ENCODE data around the gene ZNF281.
"Not testable (repeated sequence)": the region's sequence is repeated elsewhere in the genome, so short reads cannot be mapped to it uniquely, and the experiment has no call there.

Gene ZNF281

DNA sequence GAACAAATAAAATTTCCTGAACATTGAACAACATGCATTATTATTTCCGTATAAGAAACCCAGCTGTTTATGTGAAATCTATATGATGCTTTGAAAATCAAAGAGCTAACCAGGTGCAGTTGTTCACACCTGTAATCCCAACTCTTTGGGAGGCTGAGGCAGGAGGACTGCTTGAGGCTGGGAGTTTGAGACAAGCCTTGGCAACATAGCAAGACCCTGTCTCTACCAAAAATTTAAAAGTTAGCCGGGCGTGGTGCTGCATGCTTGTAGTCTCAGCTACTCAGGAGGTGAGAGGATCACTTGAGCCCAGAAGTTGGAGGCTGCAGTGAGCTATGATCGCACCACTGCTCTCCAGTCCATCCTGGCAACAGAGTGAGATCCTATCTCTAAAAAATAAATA lies 4.8 kb upstream of the ZNF281 start:
- H2BK120ac ChIP-seq (ENCODE audit: low read depth, low read length), result no peak overlapping the region
- H3K4me3 ChIP-seq (ENCODE audit: low read length in 2 of 2), result no peak overlapping the region
- DNase-seq (ENCODE audit: low spot score), result no peak
- H3K4me2 ChIP-seq (ENCODE audit: insufficient read depth, low read length, poor library complexity, severe bottlenecking), result no peak overlapping the region
- H3K9me3 ChIP-seq (replicated peaks in 1 of 2; ENCODE audit: control insufficient read depth in 2 of 2, insufficient read depth in 1 of 2, low read depth in 1 of 2, low read length in 2 of 2), result peaks cover 0 to 3% of the 10 kb centered on the region in 2 donors
- no peak overlapping the region for H4K91ac ChIP-seq (ENCODE audit: low read depth, low read length, poor library complexity)
- no peak overlapping the region for H2AFZ ChIP-seq (ENCODE audit: low read length)
- peaks cover 2% of the 10 kb centered on the region for H3K79me1 ChIP-seq (ENCODE audit: low read depth, low read length)
- no peak overlapping the region for H3K18ac ChIP-seq (ENCODE audit: low read length)
- H3K4me1 ChIP-seq (ENCODE audit: control insufficient read depth in 2 of 2, insufficient read depth in 1 of 2, low read depth in 1 of 2, low read length in 2 of 2), result no peaks in the 10 kb centered on the region
- H3K14ac ChIP-seq (ENCODE audit: low read length), result no peak overlapping the region
- WGBS, 2 donors (ENCODE audit: extremely low coverage in 2 of 2, insufficient read length in 2 of 2, insufficient replicate concordance in 1 of 2), result no CpG with 5 or more reads among the region's 4 CpGs
- no peak overlapping the region for H3K9ac ChIP-seq (ENCODE audit: low read depth, low read length, poor library complexity)
- no peaks in the 10 kb centered on the region for H3K27me3 ChIP-seq (ENCODE audit: control insufficient read depth in 3 of 3, insufficient read depth in 3 of 3, low read depth in 1 of 3, low read length in 3 of 3)
- H3K36me3 ChIP-seq (replicated peaks in 1 of 2; ENCODE audit: control insufficient read depth in 2 of 2, insufficient read depth in 2 of 2, low read length in 2 of 2), result no peaks in the 10 kb centered on the region
- H2BK5ac ChIP-seq (ENCODE audit: low read length), result no peak overlapping the region
- H2AK5ac ChIP-seq (ENCODE audit: low read depth, low read length), result no peak overlapping the region
- no peak overlapping the region for H3K27ac ChIP-seq (replicated peaks; ENCODE audit: low read length)
- H3K4ac ChIP-seq (ENCODE audit: low read length), result no peak overlapping the region
- H2BK12ac ChIP-seq (ENCODE audit: low read length), result no peak overlapping the region
- H2BK15ac ChIP-seq (ENCODE audit: low read length), result no peak overlapping the region
- H3K23ac ChIP-seq (ENCODE audit: low read depth, low read length, poor library complexity), result no peak overlapping the region
- no peak overlapping the region for H4K8ac ChIP-seq (ENCODE audit: low read depth, low read length)

DNA sequence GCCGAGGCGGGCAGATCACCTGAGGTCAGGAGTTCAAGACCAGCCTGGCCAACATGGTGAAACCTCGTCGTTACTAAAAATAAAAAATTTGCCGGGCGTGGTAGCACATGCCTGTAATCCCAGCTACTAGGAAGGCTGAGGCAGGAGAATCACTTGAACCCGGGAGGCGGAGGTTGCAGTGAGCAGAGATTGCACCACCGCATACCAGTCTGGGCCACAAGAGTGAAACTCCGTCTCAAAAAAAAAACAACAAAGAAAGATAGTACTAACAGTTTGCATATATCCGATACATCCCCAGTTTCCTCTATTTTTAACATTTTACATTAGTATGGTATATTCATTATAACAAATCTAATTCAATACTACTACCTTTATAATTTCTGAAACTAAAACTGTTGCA lies 3.9 kb upstream of the ZNF281 start:
- not testable (repeated sequence) for H2BK120ac ChIP-seq (ENCODE audit: low read depth, low read length); H3K9ac ChIP-seq (ENCODE audit: low read depth, low read length, poor library complexity); H3K14ac ChIP-seq (ENCODE audit: low read length); DNase-seq (ENCODE audit: low spot score); H3K4me1 ChIP-seq (ENCODE audit: control insufficient read depth in 2 of 2, insufficient read depth in 1 of 2, low read depth in 1 of 2, low read length in 2 of 2); H4K8ac ChIP-seq (ENCODE audit: low read depth, low read length); H3K23ac ChIP-seq (ENCODE audit: low read depth, low read length, poor library complexity); H2AFZ ChIP-seq (ENCODE audit: low read length); H3K27ac ChIP-seq (replicated peaks; ENCODE audit: low read length); H2BK5ac ChIP-seq (ENCODE audit: low read length); H3K36me3 ChIP-seq (replicated peaks in 1 of 2; ENCODE audit: control insufficient read depth in 2 of 2, insufficient read depth in 2 of 2, low read length in 2 of 2); H3K79me1 ChIP-seq (ENCODE audit: low read depth, low read length); H2BK15ac ChIP-seq (ENCODE audit: low read length); H4K91ac ChIP-seq (ENCODE audit: low read depth, low read length, poor library complexity); H3K4me2 ChIP-seq (ENCODE audit: insufficient read depth, low read length, poor library complexity, severe bottlenecking); H3K9me3 ChIP-seq (replicated peaks in 1 of 2; ENCODE audit: control insufficient read depth in 2 of 2, insufficient read depth in 1 of 2, low read depth in 1 of 2, low read length in 2 of 2); H3K4me3 ChIP-seq (ENCODE audit: low read length in 2 of 2); H3K18ac ChIP-seq (ENCODE audit: low read length); H3K4ac ChIP-seq (ENCODE audit: low read length); H2AK5ac ChIP-seq (ENCODE audit: low read depth, low read length); H2BK12ac ChIP-seq (ENCODE audit: low read length); H3K27me3 ChIP-seq (ENCODE audit: control insufficient read depth in 3 of 3, insufficient read depth in 3 of 3, low read depth in 1 of 3, low read length in 3 of 3)
- WGBS, 2 donors (ENCODE audit: extremely low coverage in 2 of 2, insufficient read length in 2 of 2, insufficient replicate concordance in 1 of 2), result no CpG with 5 or more reads among the region's 11 CpGs

DNA sequence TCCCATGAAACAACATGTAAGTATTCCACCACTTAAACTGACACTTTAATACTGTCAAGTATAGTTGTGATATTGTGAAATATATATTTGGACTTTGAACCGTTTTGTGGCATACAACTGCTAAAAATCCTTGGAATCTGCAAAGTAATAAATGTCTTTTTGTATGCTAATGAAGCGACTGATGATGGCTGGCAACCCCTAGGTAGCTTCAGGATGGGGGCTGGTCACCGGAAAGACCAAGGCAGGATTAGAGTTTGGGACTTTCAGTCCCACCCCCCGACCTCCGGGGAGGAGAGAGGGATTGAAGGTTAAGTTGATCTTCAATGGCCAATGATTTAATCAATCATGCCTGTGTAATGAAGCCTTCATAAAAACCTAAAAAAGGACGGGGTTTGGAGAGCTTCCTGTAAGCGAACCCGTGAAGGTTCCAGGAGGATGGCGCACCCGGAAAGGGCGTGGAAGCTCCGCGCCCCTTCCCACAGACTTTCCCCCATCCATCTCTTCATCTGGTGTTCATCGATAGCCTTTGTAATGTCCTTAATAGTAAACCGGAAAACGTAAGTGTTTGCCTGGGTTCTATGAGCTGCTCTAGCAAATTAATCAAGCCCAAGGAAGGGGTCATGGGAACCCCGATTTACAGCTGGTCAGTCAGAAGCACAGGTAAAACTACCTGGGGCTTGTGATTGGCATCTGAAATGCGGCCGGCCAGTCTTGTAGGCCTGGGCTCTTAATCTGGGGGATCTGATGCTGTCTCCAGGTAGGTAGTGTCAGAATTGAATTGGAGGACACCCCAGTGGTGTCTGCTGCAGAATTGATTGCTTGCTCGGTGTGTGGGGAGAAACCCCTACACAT lies 1.8 kb upstream of the ZNF281 start:
- Histone ChIP-seq H2AFZ (ENCODE audit: low read length) (peak overlapping the region; percentile 27), H3K18ac (ENCODE audit: low read length) (no peak overlapping the region), H3K9ac (ENCODE audit: low read depth, low read length, poor library complexity) (no peak overlapping the region), H2BK120ac (ENCODE audit: low read depth, low read length) (no peak overlapping the region), H3K23ac (ENCODE audit: low read depth, low read length, poor library complexity) (no peak overlapping the region), H3K79me1 (ENCODE audit: low read depth, low read length) (peaks cover 9% of the 10 kb centered on the region), H3K4me3 (ENCODE audit: low read length in 2 of 2) (peak overlapping the region in 1 of 2 donors; percentile 76), H2BK15ac (ENCODE audit: low read length) (no peak overlapping the region), H3K27ac (replicated peaks; ENCODE audit: low read length) (no peak overlapping the region), H3K14ac (ENCODE audit: low read length) (no peak overlapping the region), H3K27me3 (ENCODE audit: control insufficient read depth in 3 of 3, insufficient read depth in 3 of 3, low read depth in 1 of 3, low read length in 3 of 3) (no peaks in the 10 kb centered on the region), H4K8ac (ENCODE audit: low read depth, low read length) (no peak overlapping the region), H3K9me3 (replicated peaks in 1 of 2; ENCODE audit: control insufficient read depth in 2 of 2, insufficient read depth in 1 of 2, low read depth in 1 of 2, low read length in 2 of 2) (peaks cover 0 to 24% of the 10 kb centered on the region in 2 donors), H3K4me1 (ENCODE audit: control insufficient read depth in 2 of 2, insufficient read depth in 1 of 2, low read depth in 1 of 2, low read length in 2 of 2) (peaks cover 3 to 6% of the 10 kb centered on the region in 2 donors), H2BK5ac (ENCODE audit: low read length) (no peak overlapping the region), H2AK5ac (ENCODE audit: low read depth, low read length) (no peak overlapping the region), H2BK12ac (ENCODE audit: low read length) (no peak overlapping the region), H3K36me3 (replicated peaks in 1 of 2; ENCODE audit: control insufficient read depth in 2 of 2, insufficient read depth in 2 of 2, low read length in 2 of 2) (peaks cover 14 to 25% of the 10 kb centered on the region in 2 donors), H3K4ac (ENCODE audit: low read length) (no peak overlapping the region), H4K91ac (ENCODE audit: low read depth, low read length, poor library complexity) (no peak overlapping the region), H3K4me2 (ENCODE audit: insufficient read depth, low read length, poor library complexity, severe bottlenecking) (peak overlapping the region; percentile 59)
- no peak for DNase-seq (ENCODE audit: low spot score)
- WGBS, 2 donors (ENCODE audit: extremely low coverage in 2 of 2, insufficient read length in 2 of 2, insufficient replicate concordance in 1 of 2), result no CpG with 5 or more reads among the region's 20 CpGs

DNA sequence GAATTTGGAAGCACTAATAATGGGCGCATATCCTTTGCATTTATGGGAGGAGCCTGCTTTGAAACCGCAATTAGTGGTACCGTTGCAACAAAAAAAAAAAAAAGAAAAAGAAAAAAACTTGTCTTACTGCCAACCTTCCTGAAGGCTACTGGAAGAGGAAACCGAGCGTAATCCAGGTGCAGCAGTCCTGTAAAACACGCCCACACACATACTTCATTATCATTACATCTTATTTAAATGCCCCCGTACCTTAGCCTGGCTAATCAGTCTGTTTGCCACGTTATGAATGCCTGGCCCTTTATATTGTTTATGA lies 686 bp upstream of the ZNF281 start:
- no peak overlapping the region for H4K8ac ChIP-seq (ENCODE audit: low read depth, low read length)
- no peak overlapping the region for H3K14ac ChIP-seq (ENCODE audit: low read length)
- H3K4ac ChIP-seq (ENCODE audit: low read length), result no peak overlapping the region
- no peak overlapping the region for H2BK5ac ChIP-seq (ENCODE audit: low read length)
- H2BK12ac ChIP-seq (ENCODE audit: low read length), result no peak overlapping the region
- WGBS, 2 donors (ENCODE audit: extremely low coverage in 2 of 2, insufficient read length in 2 of 2, insufficient replicate concordance in 1 of 2), result no CpG with 5 or more reads among the region's 8 CpGs
- peaks cover 9% of the 10 kb centered on the region for H3K79me1 ChIP-seq (ENCODE audit: low read depth, low read length)
- H3K4me2 ChIP-seq (ENCODE audit: insufficient read depth, low read length, poor library complexity, severe bottlenecking), result peak overlapping the region; percentile 39
- H2BK120ac ChIP-seq (ENCODE audit: low read depth, low read length), result no peak overlapping the region
- H3K23ac ChIP-seq (ENCODE audit: low read depth, low read length, poor library complexity), result no peak overlapping the region
- no peak overlapping the region for H3K27ac ChIP-seq (replicated peaks; ENCODE audit: low read length)
- peaks cover 14 to 36% of the 10 kb centered on the region in 2 donors for H3K36me3 ChIP-seq (replicated peaks in 1 of 2; ENCODE audit: control insufficient read depth in 2 of 2, insufficient read depth in 2 of 2, low read length in 2 of 2)
- peaks cover 0 to 35% of the 10 kb centered on the region in 2 donors for H3K9me3 ChIP-seq (replicated peaks in 1 of 2; ENCODE audit: control insufficient read depth in 2 of 2, insufficient read depth in 1 of 2, low read depth in 1 of 2, low read length in 2 of 2)
- H3K27me3 ChIP-seq (ENCODE audit: control insufficient read depth in 3 of 3, insufficient read depth in 3 of 3, low read depth in 1 of 3, low read length in 3 of 3), result no peaks in the 10 kb centered on the region
- peaks cover 3 to 6% of the 10 kb centered on the region in 2 donors for H3K4me1 ChIP-seq (ENCODE audit: control insufficient read depth in 2 of 2, insufficient read depth in 1 of 2, low read depth in 1 of 2, low read length in 2 of 2)
- H3K18ac ChIP-seq (ENCODE audit: low read length), result no peak overlapping the region
- DNase-seq (ENCODE audit: low spot score), result no peak
- H2AFZ ChIP-seq (ENCODE audit: low read length), result peak overlapping the region; percentile 97
- no peak overlapping the region for H2AK5ac ChIP-seq (ENCODE audit: low read depth, low read length)
- H3K4me3 ChIP-seq (ENCODE audit: low read length in 2 of 2), result peak overlapping the region in 1 of 2 donors; percentile 81
- H3K9ac ChIP-seq (ENCODE audit: low read depth, low read length, poor library complexity), result no peak overlapping the region
- no peak overlapping the region for H2BK15ac ChIP-seq (ENCODE audit: low read length)
- no peak overlapping the region for H4K91ac ChIP-seq (ENCODE audit: low read depth, low read length, poor library complexity)

All from neuronal stem cell (in vitro differentiated cells).